ENCODE results near the gene CD28.

Gene CD28

GRCh38 chr2:203732953-203733510 lies 26.6 kb downstream of the CD28 start:
- Histone ChIP-seq H3K9me3 (ENCODE audit: control insufficient read depth, low read length) (no peaks in the 10 kb centered on the region), H3K36me3 (ENCODE audit: control insufficient read depth, insufficient read depth, low read length) (no peaks in the 10 kb centered on the region), H3K4me1 (ENCODE audit: control insufficient read depth, insufficient read depth, low read length, poor library complexity, severe bottlenecking) (no peaks in the 10 kb centered on the region), H3K4me3 (ENCODE audit: extremely low read depth, insufficient read depth, low read length, poor library complexity, severe bottlenecking) (no peak overlapping the region), H3K27ac (ENCODE audit: low read depth, low read length, severe bottlenecking) (no peak overlapping the region)
- 75 to 100% methylated on average over 1 to 2 of the region's 3 CpGs for WGBS, 2 experiments (ENCODE audit: insufficient coverage in 2 of 2)

- WGBS, 2 experiments (ENCODE audit: insufficient coverage in 2 of 2) = 80% methylated on average over 1 of the region's 1 CpG; no CpG with 5 or more reads in 1 of the 2 experiments
- Histone ChIP-seq H3K4me1 (ENCODE audit: control insufficient read depth, insufficient read depth, low read length, poor library complexity, severe bottlenecking) (no peaks in the 10 kb centered on the region), H3K27ac (ENCODE audit: low read depth, low read length, severe bottlenecking) (no peak overlapping the region), H3K4me3 (ENCODE audit: extremely low read depth, insufficient read depth, low read length, poor library complexity, severe bottlenecking) (no peak overlapping the region), H3K9me3 (ENCODE audit: control insufficient read depth, low read length) (no peaks in the 10 kb centered on the region), H3K36me3 (ENCODE audit: control insufficient read depth, insufficient read depth, low read length) (no peaks in the 10 kb centered on the region)
Measured at GRCh38 chr2:203733684-203734083, 27.2 kb downstream of the CD28 start.

GRCh38 chr2:203734276-203734983 lies 28.0 kb downstream of the CD28 start:
- Histone ChIP-seq H3K4me3 (ENCODE audit: extremely low read depth, insufficient read depth, low read length, poor library complexity, severe bottlenecking) (no peak overlapping the region), H3K27ac (ENCODE audit: low read depth, low read length, severe bottlenecking) (no peak overlapping the region), H3K4me1 (ENCODE audit: control insufficient read depth, insufficient read depth, low read length, poor library complexity, severe bottlenecking) (no peaks in the 10 kb centered on the region), H3K9me3 (ENCODE audit: control insufficient read depth, low read length) (no peaks in the 10 kb centered on the region), H3K36me3 (ENCODE audit: control insufficient read depth, insufficient read depth, low read length) (no peaks in the 10 kb centered on the region)
- 93 to 95% methylated on average over 11 of the region's 12 CpGs for WGBS, 2 experiments (ENCODE audit: insufficient coverage in 2 of 2)

GRCh38 chr2:203737360-203737759 lies 30.9 kb downstream of the CD28 start:
- 100% methylated on average over 1 of the region's 1 CpG; no CpG with 5 or more reads in 1 of the 2 experiments for WGBS, 2 experiments (ENCODE audit: insufficient coverage in 2 of 2)
- Histone ChIP-seq H3K9me3 (ENCODE audit: control insufficient read depth, low read length) (no peaks in the 10 kb centered on the region), H3K36me3 (ENCODE audit: control insufficient read depth, insufficient read depth, low read length) (no peaks in the 10 kb centered on the region), H3K4me3 (ENCODE audit: extremely low read depth, insufficient read depth, low read length, poor library complexity, severe bottlenecking) (no peak overlapping the region), H3K27ac (ENCODE audit: low read depth, low read length, severe bottlenecking) (no peak overlapping the region), H3K4me1 (ENCODE audit: control insufficient read depth, insufficient read depth, low read length, poor library complexity, severe bottlenecking) (no peaks in the 10 kb centered on the region)

GRCh38 chr2:203739351-203739750 lies 32.9 kb downstream of the CD28 start:
- 60 to 86% methylated on average over 1 of the region's 2 CpGs for WGBS, 2 experiments (ENCODE audit: insufficient coverage in 2 of 2)
- Histone ChIP-seq H3K27ac (ENCODE audit: low read depth, low read length, severe bottlenecking) (no peak overlapping the region), H3K36me3 (ENCODE audit: control insufficient read depth, insufficient read depth, low read length) (no peaks in the 10 kb centered on the region), H3K4me3 (ENCODE audit: extremely low read depth, insufficient read depth, low read length, poor library complexity, severe bottlenecking) (no peak overlapping the region), H3K4me1 (ENCODE audit: control insufficient read depth, insufficient read depth, low read length, poor library complexity, severe bottlenecking) (no peaks in the 10 kb centered on the region), H3K9me3 (ENCODE audit: control insufficient read depth, low read length) (no peaks in the 10 kb centered on the region)

- no peak overlapping the region for H3K4me3 ChIP-seq (ENCODE audit: extremely low read depth, insufficient read depth, low read length, poor library complexity, severe bottlenecking)
- H3K4me1 ChIP-seq (ENCODE audit: control insufficient read depth, insufficient read depth, low read length, poor library complexity, severe bottlenecking) = no peaks in the 10 kb centered on the region
- H3K27ac ChIP-seq (ENCODE audit: low read depth, low read length, severe bottlenecking) = no peak overlapping the region
- 77 to 92% methylated on average over 1 to 2 of the region's 2 CpGs for WGBS, 2 experiments (ENCODE audit: insufficient coverage in 2 of 2)
- no peaks in the 10 kb centered on the region for H3K9me3 ChIP-seq (ENCODE audit: control insufficient read depth, low read length)
- no peaks in the 10 kb centered on the region for H3K36me3 ChIP-seq (ENCODE audit: control insufficient read depth, insufficient read depth, low read length)
Measured at GRCh38 chr2:203740871-203741281, 34.4 kb downstream of the CD28 start.

- Histone ChIP-seq H3K27ac (ENCODE audit: low read depth, low read length, severe bottlenecking) (no peak overlapping the region), H3K4me1 (ENCODE audit: control insufficient read depth, insufficient read depth, low read length, poor library complexity, severe bottlenecking) (no peaks in the 10 kb centered on the region), H3K4me3 (ENCODE audit: extremely low read depth, insufficient read depth, low read length, poor library complexity, severe bottlenecking) (no peak overlapping the region), H3K9me3 (ENCODE audit: control insufficient read depth, low read length) (no peaks in the 10 kb centered on the region), H3K36me3 (ENCODE audit: control insufficient read depth, insufficient read depth, low read length) (no peaks in the 10 kb centered on the region)
- no CpG with 5 or more reads among the region's 1 CpG for WGBS, 2 experiments (ENCODE audit: insufficient coverage in 2 of 2)
Measured at GRCh38 chr2:203741566-203741965, 35.1 kb downstream of the CD28 start.

DNA sequence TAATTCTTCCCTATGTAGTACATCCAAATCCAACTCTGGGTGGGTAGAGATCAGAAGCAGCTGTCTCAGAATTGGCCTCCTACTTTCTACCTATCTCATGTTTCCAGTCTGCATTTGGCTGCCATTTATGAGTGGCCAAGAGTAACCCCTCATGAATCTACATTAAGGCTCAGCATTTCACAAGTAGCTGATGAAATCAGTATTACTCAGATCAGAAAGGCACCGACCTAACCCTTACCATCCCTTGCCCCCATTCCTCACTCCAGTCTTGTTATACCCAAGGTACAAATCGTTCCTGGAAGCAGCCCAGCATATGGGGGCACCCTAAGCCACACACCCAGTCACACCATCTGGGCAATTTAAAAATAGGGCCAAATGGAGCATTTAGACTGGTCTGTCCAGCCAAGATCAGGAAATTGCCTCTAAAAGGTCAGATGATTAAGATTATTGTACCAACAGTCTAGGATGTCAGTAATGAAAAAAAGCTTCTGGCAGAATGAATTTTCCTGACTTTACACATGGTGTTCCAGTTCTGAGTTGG lies 37.1 kb downstream of the CD28 start:
- no peak overlapping the region for H3K27ac ChIP-seq (ENCODE audit: low read depth, low read length, severe bottlenecking)
- 67 to 100% methylated on average over 1 of the region's 2 CpGs for WGBS, 2 experiments (ENCODE audit: insufficient coverage in 2 of 2)

GRCh38 chr2:203744091-203744490 lies 37.7 kb downstream of the CD28 start:
- Histone ChIP-seq H3K9me3 (ENCODE audit: control insufficient read depth, low read length) (no peaks in the 10 kb centered on the region), H3K27ac (ENCODE audit: low read depth, low read length, severe bottlenecking) (no peak overlapping the region)

More for the DNA sequence above, 37.1 kb downstream of the CD28 start:
- H3K4me3 ChIP-seq (ENCODE audit: extremely low read depth, insufficient read depth, low read length, poor library complexity, severe bottlenecking) = no peak overlapping the region
- no peaks in the 10 kb centered on the region for H3K9me3 ChIP-seq (ENCODE audit: control insufficient read depth, low read length)
- no peaks in the 10 kb centered on the region for H3K36me3 ChIP-seq (ENCODE audit: control insufficient read depth, insufficient read depth, low read length)
- no peaks in the 10 kb centered on the region for H3K4me1 ChIP-seq (ENCODE audit: control insufficient read depth, insufficient read depth, low read length, poor library complexity, severe bottlenecking)

GRCh38 chr2:203745267-203745666 lies 38.8 kb downstream of the CD28 start:
- H3K9me3 ChIP-seq (ENCODE audit: control insufficient read depth, low read length) = no peaks in the 10 kb centered on the region
- no CpG with 5 or more reads among the region's 1 CpG for WGBS, 2 experiments (ENCODE audit: insufficient coverage in 2 of 2)
- H3K4me3 ChIP-seq (ENCODE audit: extremely low read depth, insufficient read depth, low read length, poor library complexity, severe bottlenecking) = no peak overlapping the region
- no peaks in the 10 kb centered on the region for H3K4me1 ChIP-seq (ENCODE audit: control insufficient read depth, insufficient read depth, low read length, poor library complexity, severe bottlenecking)
- no peak overlapping the region for H3K27ac ChIP-seq (ENCODE audit: low read depth, low read length, severe bottlenecking)
- no peaks in the 10 kb centered on the region for H3K36me3 ChIP-seq (ENCODE audit: control insufficient read depth, insufficient read depth, low read length)

More at GRCh38 chr2:203744091-203744490, 37.7 kb downstream of the CD28 start:
- Histone ChIP-seq H3K4me3 (ENCODE audit: extremely low read depth, insufficient read depth, low read length, poor library complexity, severe bottlenecking) (no peak overlapping the region), H3K36me3 (ENCODE audit: control insufficient read depth, insufficient read depth, low read length) (no peaks in the 10 kb centered on the region), H3K4me1 (ENCODE audit: control insufficient read depth, insufficient read depth, low read length, poor library complexity, severe bottlenecking) (no peaks in the 10 kb centered on the region)
- 100% methylated on average over 1 of the region's 4 CpGs; no CpG with 5 or more reads in 1 of the 2 experiments for WGBS, 2 experiments (ENCODE audit: insufficient coverage in 2 of 2)

Measured in mesodermal cell (in vitro differentiated cells).